ENCODE results near the gene PTPRN2. TPM values are rescaled to one million over a fixed set of nuclear protein-coding genes. Genes with fewer than 3 reads are reported as not detected.

Gene PTPRN2
- total RNA-seq, 1 experiment from 2014 or later = 1.1 TPM

- in situ Hi-C loops (cut with HindIII; ENCODE audit: low pct_unique_long_range_greater_than_20kb, low sequenced_read_pairs) (no loop called here), intact Hi-C loops (cut with micrococcal nuclease; ENCODE audit: unreplicated experiment) (no loop called here)
- no TSS peak for BruUV-seq (replicated peaks)
- H3K4me3 ChIP-seq (ENCODE audit: low read depth in 2 of 2, low read length in 2 of 2) = no peak overlapping the region
- H3K9me3 ChIP-seq (ENCODE audit: control insufficient read depth, insufficient read depth, low read depth, low read length) = no peaks in the 10 kb centered on the region
- H3K36me3 ChIP-seq (ENCODE audit: control insufficient read depth, insufficient read depth, low read length) = no peaks in the 10 kb centered on the region
- TF ChIP-seq POLR2AphosphoS5 (IDR thresholded peaks at IDR 0.05; ENCODE audit: low read depth, low read length) (no peak), TCF7L2 (IDR thresholded peaks at IDR 0.05; ENCODE audit: low read depth, low read length) (no peak), REST (IDR thresholded peaks at IDR 0.05; ENCODE audit: insufficient read depth in 1 of 2, low read depth in 2 of 2, low read length in 1 of 2) (no peak), CTCF (IDR thresholded peaks at IDR 0.05) (no peak), SIN3A (IDR thresholded peaks at IDR 0.05; ENCODE audit: borderline replicate concordance, insufficient read depth, low read depth, low read length) (no peak)
- ChIA-PET POLR2A (no interaction called here), CTCF (no interaction called here)
- DNase-seq (ENCODE audit: low read depth, low spot score) (no peak), ATAC-seq (no peak)
- H3K27me3 ChIP-seq (ENCODE audit: control insufficient read depth, insufficient read depth, low read length) = no peaks in the 10 kb centered on the region
- no peak overlapping the region for H3K27ac ChIP-seq (ENCODE audit: low read length)
- H3K4me1 ChIP-seq (ENCODE audit: control insufficient read depth, insufficient read depth, low read length) = no peaks in the 10 kb centered on the region; the same call in 1 of the 2 replicates
Measured at GRCh38 chr7:157658851-157659412, 928.7 kb downstream of the PTPRN2 start.

GRCh38 chr7:157657741-157658740 is 929.6 kb downstream of the PTPRN2 start:
- TF ChIP-seq REST (IDR thresholded peaks at IDR 0.05; ENCODE audit: insufficient read depth in 1 of 2, low read depth in 2 of 2, low read length in 1 of 2) (no peak), SIN3A (IDR thresholded peaks at IDR 0.05; ENCODE audit: borderline replicate concordance, insufficient read depth, low read depth, low read length) (no peak), TCF7L2 (IDR thresholded peaks at IDR 0.05; ENCODE audit: low read depth, low read length) (no peak), POLR2AphosphoS5 (IDR thresholded peaks at IDR 0.05; ENCODE audit: low read depth, low read length) (no peak), CTCF (IDR thresholded peaks at IDR 0.05) (no peak)
- intact Hi-C loops (cut with micrococcal nuclease; ENCODE audit: unreplicated experiment) (no loop called here), in situ Hi-C loops (cut with HindIII; ENCODE audit: low pct_unique_long_range_greater_than_20kb, low sequenced_read_pairs) (no loop called here)
- no peaks in the 10 kb centered on the region for H3K36me3 ChIP-seq (ENCODE audit: control insufficient read depth, insufficient read depth, low read length)
- ChIA-PET CTCF (no interaction called here), POLR2A (no interaction called here)
- H3K9me3 ChIP-seq (ENCODE audit: control insufficient read depth, insufficient read depth, low read depth, low read length) = no peaks in the 10 kb centered on the region
- DNase-seq (ENCODE audit: low read depth, low spot score) (no peak), ATAC-seq (no peak)
- H3K4me1 ChIP-seq (ENCODE audit: control insufficient read depth, insufficient read depth, low read length) = no peaks in the 10 kb centered on the region
- no TSS peak for BruUV-seq (replicated peaks)
- H3K27me3 ChIP-seq (ENCODE audit: control insufficient read depth, insufficient read depth, low read length) = no peaks in the 10 kb centered on the region
- no peak overlapping the region for H3K4me3 ChIP-seq (ENCODE audit: low read depth in 2 of 2, low read length in 2 of 2)
- H3K27ac ChIP-seq (ENCODE audit: low read length) = no peak overlapping the region
